Measurements from ENCODE around the gene MTR.

DNA sequence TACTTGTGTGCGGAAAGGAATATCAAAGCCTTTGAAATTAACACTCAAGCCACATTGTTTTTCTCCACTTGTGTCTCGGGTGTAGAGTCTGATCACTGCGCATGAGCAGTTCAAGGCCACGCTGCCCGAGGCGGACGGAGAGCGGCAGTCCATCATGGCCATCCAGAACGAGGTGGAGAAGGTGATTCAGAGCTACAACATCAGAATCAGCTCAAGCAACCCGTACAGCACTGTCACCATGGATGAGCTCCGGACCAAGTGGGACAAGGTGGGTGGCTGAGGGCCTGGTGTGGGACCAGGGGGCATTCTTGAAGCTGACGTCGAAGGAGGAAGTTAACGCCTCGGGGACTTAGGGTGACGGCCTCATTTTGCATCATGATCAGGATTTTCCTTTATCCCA is 43.7 kb upstream of the MTR start:
- TF ChIP-seq CTCF (IDR thresholded peaks at IDR 0.05; ENCODE audit: insufficient read depth, low read depth, low read length) (no peak), EZH2 (IDR thresholded peaks at IDR 0.05; ENCODE audit: insufficient read depth, low read length) (no peak)
